H1 (cell line): ENCODE results near the gene PPP2R2D. TPM values are rescaled to one million over a fixed set of nuclear protein-coding genes. Genes with fewer than 3 reads are reported as not detected.

Source experiments
- CTCF ChIA-PET: fragments of 300-600 bp; sonication (Branson Sonifier 250); formaldehyde crosslinking; loops from one replicate; lab custom pipeline; 2021; ENCODE audit not compliant: partially characterized antibody; lab: Charles Lee
- POLR2A ChIA-PET: fragments of 300-600 bp; sonication (Branson Sonifier 250); formaldehyde crosslinking; loops from one replicate; lab custom pipeline; 2021; ENCODE audit warnings: inconsistent platforms; ENCODE audit not compliant: partially characterized antibody; lab: Charles Lee
- DNase-seq, 2 experiments: peaks; one replicate each; pipeline versions ENCODE4 v3.0.0 to v3.0.0-alpha.2; 2010 to 2022; ENCODE audit warnings: low spot score in 2 of 2, low read depth in 1 of 2, mixed read lengths in 1 of 2
- FAIRE-seq: peaks from 2 replicates; lab custom pipeline; 2011; peaks lifted over from hg19 to GRCh38; lab: Jason Lieb, UNC
- H2AFZ ChIP-seq: 2 replicates; pipeline ENCODE4 v1.8.1; 2012; ENCODE audit warnings: low read length, inconsistent platforms
- H2AK5ac ChIP-seq: 2 replicates; pipeline ENCODE4 v1.6.1; 2013; ENCODE audit warnings: low read depth, low read length
- H2BK120ac ChIP-seq: replicated peaks from 2 replicates; pipeline ENCODE3; 2013; ENCODE audit warnings: low read depth, low read length, inconsistent platforms
- H2BK12ac ChIP-seq: 2 replicates; pipeline ENCODE4 v1.6.1; 2013; ENCODE audit warnings: low read depth, low read length
- H2BK15ac ChIP-seq: 2 replicates; pipeline ENCODE4 v1.6.1; 2013; ENCODE audit warnings: low read length
- H2BK20ac ChIP-seq: 2 replicates; pipeline ENCODE4 v1.6.1; 2013; ENCODE audit warnings: low read length
- H2BK5ac ChIP-seq: 2 replicates; pipeline ENCODE4 v1.6.1; 2013; ENCODE audit warnings: low read depth, low read length
- H3K14ac ChIP-seq: 2 replicates; pipeline ENCODE4 v1.6.1; 2013; ENCODE audit warnings: inconsistent platforms; ENCODE audit not compliant: insufficient read length
- H3K18ac ChIP-seq: 2 replicates; pipeline ENCODE4 v1.6.1; 2013; ENCODE audit warnings: low read length; ENCODE audit errors: extremely low read depth
- H3K23ac ChIP-seq: 2 replicates; pipeline ENCODE4 v1.6.1; 2013; ENCODE audit warnings: inconsistent platforms; ENCODE audit not compliant: insufficient read length
- H3K23me2 ChIP-seq: 2 replicates; pipeline ENCODE4 v1.6.1; 2013; ENCODE audit warnings: low read depth, low read length
- H3K27ac ChIP-seq: 2 replicates; pipeline ENCODE4 v1.6.1; 2011; ENCODE audit warnings: low read depth, low read length, inconsistent platforms
- H3K27me3 ChIP-seq, 4 experiments: replicated peaks in 1 of 4; 1 replicate in 1 of 4; 2 replicates in 3 of 4; pipeline versions ENCODE4 v1.6.1 to v1.8.1; 2011 to 2013; ENCODE audit warnings: low read length in 3 of 4, mild to moderate bottlenecking in 3 of 4, inconsistent platforms in 2 of 4, mixed read lengths in 2 of 4, moderate library complexity in 1 of 4; ENCODE audit not compliant: control insufficient read depth in 3 of 4, insufficient read depth in 3 of 4; ENCODE audit errors: extremely low read depth in 1 of 4
- H3K36me3 ChIP-seq, 4 experiments: 2 replicates each; pipeline versions ENCODE4 v1.6.1 to v1.8.1; 2011 to 2013; ENCODE audit warnings: mild to moderate bottlenecking in 4 of 4, low read length in 3 of 4, moderate library complexity in 2 of 4, control low read depth in 1 of 4, inconsistent platforms in 1 of 4; ENCODE audit not compliant: insufficient read depth in 4 of 4, control insufficient read depth in 2 of 4
- H3K4ac ChIP-seq: replicated peaks from 2 replicates; pipeline ENCODE3; 2013; ENCODE audit warnings: low read length, low read depth, mixed read lengths, inconsistent platforms; ENCODE audit not compliant: insufficient read length
- H3K4me1 ChIP-seq, 4 experiments: replicated peaks in 1 of 4; 1 replicate in 1 of 4; 2 replicates in 3 of 4; pipeline versions ENCODE4 v1.6.1 to v1.8.1; 2011 to 2013; ENCODE audit warnings: low read length in 3 of 4, inconsistent platforms in 2 of 4, mixed read lengths in 1 of 4; ENCODE audit not compliant: insufficient read depth in 4 of 4, control insufficient read depth in 3 of 4
- H3K4me2 ChIP-seq, 2 experiments: 2 replicates each; pipeline versions ENCODE4 v1.6.1 to v1.8.1; 2011 to 2013; ENCODE audit warnings: low read depth in 2 of 2, low read length in 2 of 2, control low read depth in 1 of 2, inconsistent platforms in 1 of 2, mild to moderate bottlenecking in 1 of 2; ENCODE audit not compliant: insufficient read depth in 1 of 2
- H3K4me3 ChIP-seq, 4 experiments: fragments of 200-600, 300-600 bp in 1 of 4; sonication (generic), shearing (Covaris generic), sonication (Bioruptor Twin) in 1 of 4; 2 replicates each; pipeline versions ENCODE4 v1.5.1 to v1.8.1; 2011 to 2016; ENCODE audit warnings: low read length in 4 of 4, low read depth in 3 of 4, control low read depth in 2 of 4, inconsistent platforms in 2 of 4, mild to moderate bottlenecking in 2 of 4, mixed read lengths in 1 of 4, moderate library complexity in 1 of 4; ENCODE audit not compliant: insufficient read depth in 2 of 4; ENCODE audit errors: extremely low read depth in 1 of 4
- H3K56ac ChIP-seq: replicated peaks from 2 replicates; pipeline ENCODE3; 2013; ENCODE audit warnings: low read depth, mild to moderate bottlenecking, mixed read lengths, low read length, inconsistent platforms; ENCODE audit not compliant: insufficient read length
- H3K79me1 ChIP-seq: 2 replicates; pipeline ENCODE4 v1.6.1; 2013; ENCODE audit warnings: low read depth, low read length, control low read depth
- H3K79me2 ChIP-seq, 2 experiments: 2 replicates each; pipeline versions ENCODE4 v1.6.1 to v1.8.1; 2012 to 2013; ENCODE audit warnings: low read length in 2 of 2, mild to moderate bottlenecking in 2 of 2, inconsistent platforms in 1 of 2; ENCODE audit not compliant: insufficient read depth in 2 of 2, control insufficient read depth in 1 of 2
- H3K9ac ChIP-seq, 4 experiments: replicated peaks in 1 of 4; 1 replicate in 1 of 4; 2 replicates in 3 of 4; pipeline versions ENCODE4 v1.6.1 to v1.8.1; 2011 to 2013; ENCODE audit warnings: low read depth in 3 of 4, low read length in 3 of 4, control low read depth in 2 of 4, mild to moderate bottlenecking in 2 of 4, moderate library complexity in 2 of 4, inconsistent platforms in 1 of 4; ENCODE audit errors: extremely low read depth in 1 of 4
- H3K9me3 ChIP-seq, 2 experiments: 2 replicates each; pipeline versions ENCODE4 v1.6.1 to v1.8.1; 2012 to 2013; ENCODE audit warnings: mild to moderate bottlenecking in 2 of 2, moderate library complexity in 2 of 2, control low read depth in 1 of 2, inconsistent platforms in 1 of 2, low read depth in 1 of 2, low read length in 1 of 2, mixed read lengths in 1 of 2; ENCODE audit not compliant: insufficient read depth in 2 of 2
- H4K20me1 ChIP-seq, 2 experiments: replicated peaks in 1 of 2; 2 replicates each; pipeline versions ENCODE3 to v1.8.1; 2011 to 2013; ENCODE audit warnings: inconsistent platforms in 2 of 2, low read length in 2 of 2, mild to moderate bottlenecking in 1 of 2; ENCODE audit not compliant: insufficient read depth in 2 of 2, control insufficient read depth in 1 of 2
- H4K5ac ChIP-seq: 2 replicates; pipeline ENCODE4 v1.6.1; 2013; ENCODE audit warnings: low read length, low read depth, mixed read lengths, inconsistent platforms; ENCODE audit not compliant: insufficient read length
- H4K8ac ChIP-seq: 2 replicates; pipeline ENCODE4 v1.8.0; 2013; ENCODE audit warnings: mild to moderate bottlenecking, moderate library complexity, low read length, inconsistent platforms; ENCODE audit not compliant: insufficient read depth; ENCODE audit errors: extremely low read depth
- H4K91ac ChIP-seq: replicated peaks from 2 replicates; pipeline ENCODE3; 2013; ENCODE audit warnings: low read length, mixed read lengths, inconsistent platforms; ENCODE audit not compliant: insufficient read length
- BCL11A ChIP-seq, 2 experiments: IDR thresholded peaks; one replicate each; pipeline ENCODE4 v1.6.1; 2011; ENCODE audit warnings: low read depth in 2 of 2, low read length in 2 of 2, mild to moderate bottlenecking in 2 of 2
- CEBPB ChIP-seq: IDR thresholded peaks from 2 replicates; pipeline ENCODE4 v1.6.1; 2012; ENCODE audit warnings: low read depth, low read length
- CTCF ChIP-seq, 3 experiments: IDR thresholded peaks; 1 replicate in 2 of 3; 2 replicates in 1 of 3; pipeline versions ENCODE4 v1.5.1 to v1.6.1; 2011; ENCODE audit warnings: low read length in 3 of 3, mild to moderate bottlenecking in 3 of 3, inconsistent platforms in 2 of 3, low read depth in 1 of 3, moderate library complexity in 1 of 3; ENCODE audit not compliant: insufficient read depth in 1 of 3; ENCODE audit errors: control extremely low read depth in 1 of 3
- POU5F1 ChIP-seq: IDR thresholded peaks from 2 replicates; pipeline ENCODE4 v1.6.1; 2011; ENCODE audit warnings: low read depth, mild to moderate bottlenecking, low read length, moderate library complexity
- RAD21 ChIP-seq, 2 experiments: IDR thresholded peaks in 1 of 2; conservative IDR thresholded peaks in 1 of 2; 2 replicates each; pipeline ENCODE4 v1.6.1; 2011; ENCODE audit warnings: low read depth in 2 of 2, low read length in 2 of 2, improper control_type of control experiment in 1 of 2, inconsistent platforms in 1 of 2, mild to moderate bottlenecking in 1 of 2, moderate library complexity in 1 of 2
- TCF12 ChIP-seq: IDR thresholded peaks from 2 replicates; pipeline ENCODE4 v1.6.1; 2011; ENCODE audit warnings: low read depth, mild to moderate bottlenecking, low read length
- whole genome bisulfite sequencing, 2 experiments: shearing (Covaris generic) in 1 of 2; methylation state at CpG; one replicate each; pipeline versions ENCODE4 v1.1.6 to v1.1.7; 2013 to 2015; ENCODE audit warnings: low lambda C conversion rate in 2 of 2, mixed read lengths in 2 of 2, inconsistent platforms in 1 of 2, low coverage in 1 of 2, missing lambda C conversion rate in 1 of 2; ENCODE audit not compliant: insufficient replicate concordance in 2 of 2, insufficient coverage in 1 of 2, insufficient read length in 1 of 2; ENCODE audit errors: extremely low coverage in 1 of 2, missing lambda C conversion rate in 1 of 2; 5-methylcytosine and 5-hydroxymethylcytosine counted together
- polyA plus RNA-seq, 7 experiments: library from polyadenylated mRNA; depleted of rRNA in 3 of 7; stranded (reverse) in 5 of 7; unstranded in 2 of 7; fragments of >200 nt in 5 of 7; fragments of 200-250 nt in 2 of 7; gene quantifications; 1 replicate in 5 of 7; 2 replicates in 1 of 7; 4 replicates in 1 of 7; pipeline versions ENCODE4 v1.2.1 to v1.2.3, GENCODE V29; 2011 to 2013; ENCODE audit warnings: missing spikeins in 2 of 7, mixed read lengths in 2 of 7
- total RNA-seq: library from RNA; stranded (reverse); fragmentation: NEBNext Ultra II Directional; extraction: Animal tissue kit (Norgen Biotek cat#: 25700); gene quantifications from 2 replicates; pipeline ENCODE4 v1.2.1, GENCODE V29; 2021

The PPP2R2D gene
- total and polyA plus RNA-seq, 2 of the 8 experiments (the other 6 are each of a cell fraction or from before 2014, with no cell fraction given) = 25.4 to 32.8 TPM

- Histone ChIP-seq H2AFZ (no peak overlapping the region), H3K27ac (no peak overlapping the region), H4K20me1 (peaks cover 7 to 14% of the 10 kb centered on the region in 2 experiments), H3K79me2 (peaks cover 0 to 5% of the 10 kb centered on the region in 2 experiments; a peak in 1 of 4 replicates), H2BK120ac (no peak overlapping the region), H4K5ac (no peak overlapping the region), H3K36me3 (peaks cover 14 to 43% (median 40%) of the 10 kb centered on the region in 4 experiments), H3K27me3 (no peaks in the 10 kb centered on the region), H3K9ac (no peak overlapping the region), H3K18ac (no peak overlapping the region), H4K8ac (no peak overlapping the region; the same call in 1 of the 2 replicates), H3K23ac (no peak overlapping the region), H3K9me3 (no peaks in the 10 kb centered on the region), H3K23me2 (no peaks in the 10 kb centered on the region), H3K14ac (no peak overlapping the region), H3K4me2 (no peak overlapping the region), H3K4me1 (no peaks in the 10 kb centered on the region; a peak in 2 of 7 replicates), H3K79me1 (no peaks in the 10 kb centered on the region), H3K4ac (no peak overlapping the region), H2BK5ac (no peak overlapping the region), H2BK12ac (no peak overlapping the region), H4K91ac (no peak overlapping the region), H3K4me3 (no peak overlapping the region), H3K56ac (no peak overlapping the region), H2AK5ac (no peak overlapping the region), H2BK20ac (no peak overlapping the region), H2BK15ac (no peak overlapping the region)
- ChIA-PET CTCF (interaction anchor here (0.6 to 7.8 kb wide), 35 partner anchors 8 to 867 kb away, joined by 3 to 41 read pairs (median 4); no protein-coding TSS in a partner anchor), POLR2A (interaction anchor here (0.7 to 4.9 kb wide), 3 partner anchors 18 to 43 kb away, joined by 3 to 15 read pairs (median 3); partner anchors contain the start of gene PPP2R2D)
- peak; percentile 29 to 66 for DNase-seq
- WGBS, 2 experiments = 81% methylated on average over 11 of the region's 11 CpGs; no CpG with 5 or more reads in 1 of the 2 experiments
- no peak for TF ChIP-seq BCL11A (IDR thresholded peaks at IDR 0.05; ENCODE audit: low read depth in 2 of 2, low read length in 2 of 2)
- no peak for TF ChIP-seq POU5F1
- TF ChIP-seq CEBPB = no peak
- no peak for TF ChIP-seq TCF12
- TF ChIP-seq CTCF (IDR thresholded peaks at IDR 0.05; ENCODE audit: control extremely low read depth in 1 of 3, insufficient read depth in 1 of 3, low read depth in 1 of 3, low read length in 3 of 3) = peak; percentile 82 to 93 (median 90)
- TF ChIP-seq RAD21 (IDR thresholded peaks at IDR 0.05 in 1 of 2, conservative IDR thresholded peaks at IDR 0.05 in 1 of 2; ENCODE audit: low read depth in 2 of 2, low read length in 2 of 2) = peak; percentile 70 to 75
- peak; percentile 42 for FAIRE-seq
Observed at GRCh38 chr10:131943021-131943814, 42.4 kb downstream of the PPP2R2D start.
